HG03095 (cell line): ENCODE results near the gene CRLF3.
"Not testable (repeated sequence)": the region's sequence is repeated elsewhere in the genome, so short reads cannot be mapped to it uniquely, and the experiment has no call there.

Experiments used
- ATAC-seq: cut with Tn5 transposase; IDR thresholded peaks from one replicate; pipeline ENCODE4 v1.9.1; 2021; ENCODE audit warnings: moderate library complexity; ENCODE audit not compliant: unreplicated experiment

The CRLF3 gene

DNA sequence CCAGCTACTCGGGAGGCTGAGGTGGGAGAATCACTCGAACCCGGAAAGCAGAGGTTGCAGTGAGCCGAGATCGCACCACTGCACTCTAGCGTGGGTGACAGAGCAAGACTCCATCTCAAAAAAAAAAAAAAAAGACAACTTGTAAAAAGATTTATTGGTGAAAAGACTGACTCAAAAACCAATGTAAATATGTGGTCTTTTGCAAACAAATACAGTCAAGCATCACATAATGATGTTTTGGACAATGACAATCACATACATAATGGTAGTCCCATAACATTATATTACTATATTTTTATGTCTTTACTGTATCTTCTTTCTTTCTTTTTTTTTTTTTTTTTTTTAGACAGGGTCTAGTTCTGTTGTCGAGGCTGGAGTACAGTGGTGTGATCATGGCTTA lies 8.3 kb downstream of the CRLF3 start:
- ATAC-seq: no peak

DNA sequence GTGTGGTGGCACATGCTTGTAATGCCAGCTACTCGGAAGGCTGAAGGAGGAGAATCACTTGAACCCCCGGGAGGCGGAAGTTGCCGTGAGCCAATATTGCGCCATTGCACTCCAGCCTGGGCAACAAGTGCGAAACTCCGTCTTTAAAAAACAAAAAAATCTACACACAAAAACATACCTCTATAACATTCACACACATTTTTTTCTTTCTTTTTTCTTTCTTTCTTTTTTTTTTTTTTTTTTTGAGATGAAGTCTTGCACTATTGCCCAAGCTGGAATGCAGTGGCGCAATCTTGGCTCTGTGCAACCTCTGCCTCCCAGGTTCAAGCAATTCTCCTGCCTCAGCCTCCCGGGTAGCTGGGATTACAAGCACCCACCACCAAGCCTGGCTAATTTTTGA lies 9.6 kb downstream of the CRLF3 start:
- ATAC-seq: not testable (repeated sequence)

DNA sequence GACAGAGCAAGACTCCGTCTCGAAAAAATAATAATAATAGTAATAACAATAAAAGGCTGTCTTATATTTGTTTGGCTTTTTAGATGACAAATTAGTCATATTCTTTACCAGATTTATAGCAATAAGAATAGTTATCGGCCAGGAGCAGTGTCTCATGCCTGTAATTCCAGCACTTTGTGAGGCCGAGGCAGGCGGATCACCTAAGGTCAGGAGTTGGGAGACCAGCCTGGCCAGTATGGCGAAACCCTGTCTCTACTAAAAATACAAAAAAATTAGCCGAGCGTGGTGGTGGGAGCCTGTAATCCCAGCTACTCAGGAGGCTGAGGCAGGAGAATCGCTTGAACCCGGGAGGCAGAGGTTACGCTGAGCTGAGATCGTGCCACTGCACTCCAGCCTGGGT lies 10.3 kb downstream of the CRLF3 start:
- not testable (repeated sequence) for ATAC-seq

DNA sequence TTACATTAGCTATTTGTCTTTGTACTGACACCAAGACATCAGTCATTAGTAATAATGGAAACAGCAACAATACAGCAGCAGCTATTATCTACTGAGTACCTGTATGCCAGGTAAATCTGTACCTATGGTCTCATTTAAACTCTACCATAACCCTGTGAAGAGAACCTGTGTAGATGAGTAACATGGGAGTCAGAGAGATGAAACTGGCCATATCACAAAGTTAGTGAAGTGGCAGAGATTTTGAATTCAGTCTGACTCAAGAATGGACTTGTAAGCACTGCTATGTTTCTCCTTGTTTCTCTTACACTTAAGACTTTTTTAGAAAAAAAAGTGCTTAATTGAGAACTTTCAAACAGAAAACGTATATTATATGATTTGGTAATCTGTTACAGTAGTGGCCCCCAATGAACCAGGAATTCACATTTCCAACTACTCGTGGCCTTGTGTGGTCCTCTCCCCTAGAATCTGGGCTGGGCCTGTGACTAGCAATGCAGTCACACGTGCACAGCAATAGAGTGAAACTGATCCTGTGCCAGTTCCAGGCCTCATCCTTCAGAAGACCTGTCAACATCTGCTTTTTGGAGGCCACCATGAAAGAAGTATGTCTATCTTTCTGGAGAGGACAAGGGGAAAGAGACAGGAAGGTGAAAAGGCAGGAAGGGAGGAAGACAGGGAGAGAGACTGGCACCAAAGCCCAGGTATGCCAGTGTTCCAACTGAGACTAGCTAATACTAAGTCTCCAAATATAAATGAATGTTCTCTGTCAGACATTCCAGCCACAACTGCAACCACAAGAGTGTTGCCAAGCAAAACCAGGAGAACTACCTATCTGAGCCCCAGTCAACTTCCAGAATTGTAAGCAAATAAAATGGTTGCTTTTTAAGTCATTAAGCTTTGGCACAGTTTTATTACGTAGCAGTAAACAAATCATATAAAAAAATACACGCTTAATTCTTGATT lies 12.0 kb downstream of the CRLF3 start:
- no peak for ATAC-seq

DNA sequence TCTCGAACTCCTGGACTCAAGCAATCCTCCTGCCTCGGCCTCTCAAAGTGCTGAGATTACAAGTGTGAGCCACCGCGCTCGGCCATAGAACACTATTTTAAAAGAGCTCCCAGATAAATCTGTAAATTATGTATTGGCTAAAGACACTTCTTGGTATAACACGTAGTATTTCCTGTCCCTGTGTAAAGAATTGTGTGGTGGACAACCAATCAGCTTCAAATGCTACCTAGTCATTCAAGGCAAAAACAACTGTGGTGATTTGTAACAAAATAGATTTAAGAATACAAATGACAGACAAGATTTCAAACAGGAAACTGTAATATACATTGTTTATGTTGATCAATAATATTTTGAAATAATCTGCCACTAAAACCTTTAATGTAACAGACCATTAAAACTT lies 14.6 kb downstream of the CRLF3 start:
- ATAC-seq: no peak

DNA sequence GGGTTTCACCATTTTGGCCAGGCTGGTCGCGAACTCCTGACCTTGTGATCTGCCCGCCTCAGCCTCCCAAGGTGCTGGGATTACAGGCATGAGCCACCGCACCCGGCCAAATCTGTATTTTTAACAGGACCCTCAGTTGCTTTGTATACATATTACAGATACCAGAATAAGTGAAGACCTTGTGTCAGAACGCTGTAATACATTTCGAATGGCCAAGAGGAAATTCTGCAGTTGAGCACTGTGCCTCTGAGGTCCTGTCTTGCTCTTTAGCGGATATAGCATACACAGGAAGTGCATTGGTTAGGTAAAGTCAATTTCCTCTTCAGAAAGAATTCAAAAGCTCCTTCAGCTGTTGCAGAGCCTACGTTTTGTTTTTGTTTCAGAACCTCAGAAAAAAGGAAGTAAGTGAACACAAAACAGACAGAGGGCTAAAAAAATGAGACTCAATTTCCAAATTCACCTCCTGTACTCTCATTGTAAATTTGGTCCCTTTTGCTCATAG lies 15.7 kb downstream of the CRLF3 start:
- ATAC-seq: peak; percentile 79

DNA sequence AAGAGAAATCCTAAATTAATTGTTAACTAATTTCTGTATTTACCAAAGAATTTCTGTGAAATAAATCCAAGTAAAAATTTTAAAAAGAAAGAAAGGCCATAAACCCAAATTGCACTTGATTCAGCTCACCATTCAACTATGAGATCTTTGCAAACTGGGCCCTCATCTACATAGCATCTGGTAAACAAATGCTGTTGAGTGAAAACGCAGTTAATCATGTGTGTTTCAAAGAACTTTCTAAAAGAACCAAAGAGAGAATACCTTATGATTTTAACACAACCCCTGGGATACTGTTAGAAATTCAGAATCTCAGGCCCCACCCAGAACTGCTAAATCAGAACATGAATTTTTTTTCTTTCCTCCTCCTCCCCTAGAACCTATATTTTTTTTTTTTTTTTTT lies 16.6 kb downstream of the CRLF3 start:
- no peak for ATAC-seq

DNA sequence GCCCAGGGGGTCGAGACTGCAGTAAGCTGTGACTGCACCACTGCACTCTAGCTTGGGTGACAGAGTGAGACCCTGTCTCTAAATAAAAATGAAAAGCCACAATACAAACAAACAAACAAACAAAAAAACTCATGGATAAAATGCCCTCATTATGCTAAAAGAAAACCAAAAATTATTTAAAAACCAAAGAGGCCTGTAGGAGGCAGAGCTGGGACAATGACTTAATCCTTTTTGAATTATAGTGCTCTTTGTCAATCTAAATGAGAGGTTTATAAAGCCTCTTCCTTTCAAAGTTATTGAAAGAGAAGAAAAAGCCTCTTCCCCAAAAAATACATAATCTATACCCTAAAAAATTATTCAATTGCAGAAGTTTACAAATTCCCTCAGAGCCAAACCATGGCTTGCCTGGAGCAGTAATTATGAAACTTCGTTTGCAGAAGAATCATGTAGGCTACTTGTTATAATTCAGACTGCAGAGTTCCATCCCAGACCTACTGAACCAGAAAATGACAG lies 18.5 kb downstream of the CRLF3 start:
- ATAC-seq: no peak

DNA sequence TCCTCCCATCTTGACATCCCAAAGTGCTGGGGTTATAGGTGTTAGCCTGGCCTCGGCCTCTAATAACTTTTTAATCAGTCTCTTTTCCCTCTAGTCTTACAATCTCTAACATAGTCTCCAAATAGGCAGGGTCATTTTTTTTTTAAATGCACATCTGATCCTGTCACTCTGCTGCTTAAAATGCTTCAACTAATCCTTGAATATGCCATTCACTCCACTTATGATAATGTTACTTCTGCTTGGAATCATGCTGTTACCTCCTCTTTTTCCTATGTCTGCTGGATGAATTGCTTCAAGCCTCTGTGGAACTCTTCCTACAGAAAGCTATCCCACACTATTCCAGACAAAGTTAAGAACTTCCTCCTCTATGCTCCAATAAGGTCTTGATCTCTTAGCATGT lies 22.8 kb downstream of the CRLF3 start:
- no peak for ATAC-seq

DNA sequence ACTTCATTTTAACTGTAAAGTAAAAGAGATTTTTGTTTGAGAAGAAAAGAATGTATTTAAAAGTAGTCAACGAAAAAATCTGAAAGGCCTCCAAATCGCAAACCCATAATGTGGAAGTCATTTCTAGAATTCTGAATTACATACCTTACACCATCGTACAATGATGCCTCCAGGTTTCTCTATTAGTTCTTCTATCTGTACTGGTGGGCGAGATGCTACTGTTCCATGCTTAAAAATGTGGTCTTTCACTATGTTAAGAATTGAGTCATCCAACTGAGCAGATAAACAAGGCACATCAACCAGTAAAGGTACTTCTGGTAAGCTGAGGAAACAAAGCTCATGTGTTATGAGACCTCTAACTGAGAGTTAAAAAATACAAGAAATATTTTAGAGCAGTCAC lies 28.5 kb downstream of the CRLF3 start:
- no peak for ATAC-seq

DNA sequence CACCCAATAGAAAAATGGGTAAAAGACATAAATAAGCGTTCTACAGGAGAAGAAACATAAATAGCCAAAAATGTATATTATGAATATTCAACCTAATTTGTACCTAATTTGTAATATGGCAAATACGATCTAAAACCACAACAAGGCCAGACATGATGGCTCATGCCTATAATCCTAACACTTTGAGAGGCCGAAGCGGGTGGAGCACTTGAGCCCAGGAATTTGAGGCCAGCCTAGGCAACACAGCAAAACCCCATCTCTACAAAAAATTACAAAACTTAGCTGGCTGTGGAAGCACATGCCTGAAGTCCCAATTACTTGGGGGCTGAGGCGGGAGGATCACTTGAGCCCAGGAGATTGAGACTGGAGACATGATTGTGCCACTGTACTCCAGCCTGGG lies 30.1 kb downstream of the CRLF3 start:
- ATAC-seq: no peak

DNA sequence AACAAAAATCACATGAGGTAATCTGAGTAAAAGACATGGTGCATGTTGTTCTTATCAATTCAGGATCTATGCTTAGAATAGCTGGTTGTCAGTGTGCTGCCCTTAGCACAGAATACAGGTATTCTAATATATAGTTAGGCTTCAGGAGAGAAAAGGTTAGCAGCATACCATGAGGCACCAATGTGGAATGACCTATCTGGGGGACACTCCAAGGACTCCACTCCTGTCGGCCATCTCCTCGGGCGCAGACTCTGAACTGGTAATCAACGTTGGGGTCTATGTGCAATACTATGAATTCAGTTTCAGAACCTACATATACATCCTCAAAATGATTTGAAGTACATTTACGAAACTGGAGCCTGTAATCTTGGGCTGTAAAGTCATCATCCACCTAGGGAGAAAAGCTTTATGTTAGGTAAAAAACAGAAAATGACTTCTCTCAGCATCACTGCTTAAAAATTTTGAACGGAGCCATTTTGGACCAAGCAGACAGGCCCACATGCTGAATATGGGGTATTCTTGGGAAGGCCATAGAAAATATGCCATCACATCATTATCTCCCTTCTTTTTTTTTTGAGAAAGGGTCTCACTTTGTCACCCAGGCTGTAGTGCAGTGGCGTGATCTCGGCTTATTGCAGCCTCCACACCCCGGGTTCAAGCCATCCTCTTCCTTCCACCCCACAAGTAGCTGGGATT lies 31.1 kb downstream of the CRLF3 start:
- no peak for ATAC-seq

DNA sequence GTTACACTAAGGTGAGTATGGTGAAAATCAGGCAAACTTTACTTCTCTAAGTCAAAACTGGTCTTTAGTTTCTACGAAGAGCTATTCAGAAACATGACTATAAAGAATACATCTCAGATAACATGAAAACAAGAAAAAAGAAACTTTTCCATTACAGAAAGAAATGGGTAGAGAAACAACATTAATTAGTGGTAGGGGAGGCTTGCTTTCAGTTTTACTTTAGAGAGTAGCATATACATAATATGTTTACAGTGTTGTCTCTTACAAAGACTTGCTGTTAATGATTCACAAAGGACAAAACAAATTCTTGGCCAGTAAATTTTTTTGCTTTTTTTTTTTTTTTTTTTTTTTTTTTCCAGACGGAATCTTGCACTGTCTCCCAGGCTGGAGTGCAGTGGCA lies 34.2 kb downstream of the CRLF3 start:
- no peak for ATAC-seq

DNA sequence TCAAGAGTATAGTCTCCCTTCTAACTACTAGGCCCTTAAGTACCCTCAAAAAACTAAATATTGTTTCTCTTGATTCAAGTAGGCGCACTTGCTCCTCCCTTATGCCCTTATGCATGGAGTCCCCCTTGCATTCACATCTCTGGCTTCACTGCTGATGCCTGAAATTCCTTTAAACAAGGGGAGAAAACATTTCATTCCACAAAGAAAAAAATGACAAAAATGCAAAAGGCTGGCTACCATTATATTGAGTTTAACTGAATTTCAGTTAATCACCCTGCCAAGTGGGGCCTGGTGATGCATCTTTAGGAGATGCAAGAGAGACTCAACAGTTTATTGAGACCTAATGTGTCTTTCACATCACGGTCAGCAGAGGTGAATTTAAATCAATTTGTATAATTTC lies 35.6 kb downstream of the CRLF3 start:
- ATAC-seq: no peak

DNA sequence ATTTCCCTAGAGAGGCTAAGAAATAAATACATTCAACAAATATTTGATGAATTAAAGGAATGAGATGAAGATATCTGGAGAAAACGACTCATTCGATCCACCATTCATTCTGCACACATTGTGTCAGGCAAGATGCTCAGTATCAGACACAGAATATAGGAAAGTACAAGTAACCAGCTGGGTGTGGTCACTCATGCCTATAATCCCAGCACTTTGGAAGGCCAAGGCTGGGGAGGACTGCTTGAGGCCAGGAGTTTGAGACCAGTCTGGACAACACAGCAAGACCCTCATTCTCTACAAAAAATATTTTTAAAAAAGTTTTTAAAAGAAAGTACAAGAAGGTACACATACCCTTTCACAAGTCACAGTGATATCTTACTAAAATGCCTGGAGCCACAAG lies 42.3 kb downstream of the CRLF3 start:
- no peak for ATAC-seq

DNA sequence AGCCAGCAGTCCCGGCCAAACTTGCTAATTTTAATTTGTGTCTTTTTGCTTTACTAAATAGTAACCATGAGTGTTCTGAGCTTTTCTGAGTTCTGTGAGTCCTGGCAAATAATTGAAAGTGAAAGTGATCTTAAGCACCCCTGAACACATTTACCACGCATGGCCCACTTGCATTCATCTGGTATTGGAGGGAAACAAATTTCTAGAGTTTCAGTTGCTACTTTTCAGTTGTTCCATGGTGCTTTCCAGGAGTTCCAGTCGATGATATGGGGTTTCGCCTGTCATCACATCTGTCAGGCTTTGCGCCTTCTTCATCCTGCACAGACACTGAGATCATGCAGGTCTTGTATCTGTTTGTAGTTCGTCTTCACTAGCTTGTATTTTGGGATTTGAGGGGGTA lies 44.1 kb downstream of the CRLF3 start:
- ATAC-seq: no peak

DNA sequence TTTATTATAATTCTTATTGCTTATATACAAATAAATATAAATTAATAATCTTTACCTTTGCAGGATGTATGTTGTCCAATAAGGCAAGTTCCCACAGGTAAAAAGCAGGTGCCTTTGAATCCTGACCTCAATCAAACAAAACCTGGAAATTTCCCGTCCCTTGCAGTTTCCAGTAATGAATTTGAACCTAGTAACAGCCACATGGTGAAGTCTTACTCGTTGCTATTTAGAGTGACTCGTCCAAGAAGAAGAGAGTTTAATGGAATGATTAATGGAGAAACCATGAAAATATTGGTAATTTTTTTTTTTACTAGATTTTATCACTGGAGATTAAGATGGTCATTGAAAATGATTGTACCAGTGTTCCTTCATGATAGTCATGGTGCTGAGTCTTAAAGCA lies 55.7 kb downstream of the CRLF3 start:
- ATAC-seq: not testable (repeated sequence)

DNA sequence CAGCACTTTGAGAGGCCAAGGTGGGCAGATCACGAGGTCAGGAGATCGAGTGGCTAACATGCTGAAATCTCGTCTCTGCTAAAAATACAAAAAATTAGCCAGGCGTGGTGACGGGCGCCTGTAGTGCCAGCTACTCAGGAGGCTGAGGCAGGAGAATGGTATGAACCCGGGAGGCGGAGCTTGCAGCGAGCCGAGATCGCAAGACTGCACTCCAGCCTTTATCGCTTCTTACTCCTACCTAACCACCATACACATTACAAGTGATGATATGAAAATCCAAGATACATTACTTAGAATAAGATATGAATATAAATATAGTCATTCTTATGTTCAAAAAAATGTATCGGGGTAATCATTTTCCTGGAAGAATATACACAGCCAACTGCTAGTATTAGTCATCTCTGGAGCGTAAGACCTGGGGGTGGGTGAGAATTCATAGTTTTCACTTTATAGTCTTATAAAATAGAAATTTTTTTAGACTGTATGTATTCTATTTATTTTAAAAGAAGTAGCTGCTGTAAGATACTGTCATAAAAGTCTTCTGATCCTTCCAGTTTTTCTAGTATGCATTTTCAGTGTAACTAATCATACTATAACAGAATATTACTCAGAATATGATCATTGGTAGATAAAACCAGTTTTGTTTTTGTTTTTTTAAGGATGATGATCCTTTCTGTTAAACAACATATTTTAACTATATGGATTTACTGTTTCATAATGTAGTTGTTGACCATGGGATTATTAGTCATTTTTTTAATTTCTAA lies 56.7 kb downstream of the CRLF3 start:
- ATAC-seq: not testable (repeated sequence)

DNA sequence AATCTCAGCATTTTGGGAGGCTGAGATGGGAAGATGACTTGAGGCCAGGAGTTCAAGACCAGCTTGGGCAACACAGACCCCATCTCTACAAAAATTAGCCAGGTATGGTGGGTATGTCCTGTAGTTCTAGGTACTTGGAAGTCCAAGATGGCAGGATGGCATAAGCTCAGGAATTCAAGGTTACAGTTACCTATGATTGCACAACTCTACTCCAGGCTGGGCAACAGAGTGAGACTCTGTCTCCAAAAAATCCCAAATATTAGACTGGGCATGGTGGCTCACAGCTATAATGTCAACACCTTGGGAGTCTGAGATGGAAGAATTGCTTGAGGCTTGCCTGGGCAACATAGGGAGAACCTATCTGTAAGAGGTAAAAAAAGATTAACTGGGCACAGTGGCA lies 63.4 kb downstream of the CRLF3 start:
- ATAC-seq: no peak

DNA sequence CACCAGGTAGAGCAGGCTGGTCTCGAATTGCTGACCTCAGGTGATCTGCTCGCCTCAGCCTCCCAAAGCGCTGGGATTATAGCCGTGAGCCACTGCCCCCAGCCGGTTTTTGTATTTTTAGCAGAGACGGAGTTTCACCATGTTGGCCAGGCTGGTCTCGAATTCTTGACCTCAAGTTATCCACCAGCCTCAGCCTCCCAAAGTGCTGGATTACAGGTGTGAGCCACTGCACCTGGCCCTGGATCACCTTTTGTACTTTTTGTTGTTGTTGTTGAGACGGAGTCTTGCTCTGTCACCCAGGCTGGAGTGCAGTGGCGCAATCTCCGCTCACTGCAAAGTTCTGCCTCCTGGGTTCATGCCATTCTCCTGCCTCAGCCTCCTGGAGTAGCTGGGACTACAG lies 71.2 kb downstream of the CRLF3 start:
- ATAC-seq: not testable (repeated sequence)

DNA sequence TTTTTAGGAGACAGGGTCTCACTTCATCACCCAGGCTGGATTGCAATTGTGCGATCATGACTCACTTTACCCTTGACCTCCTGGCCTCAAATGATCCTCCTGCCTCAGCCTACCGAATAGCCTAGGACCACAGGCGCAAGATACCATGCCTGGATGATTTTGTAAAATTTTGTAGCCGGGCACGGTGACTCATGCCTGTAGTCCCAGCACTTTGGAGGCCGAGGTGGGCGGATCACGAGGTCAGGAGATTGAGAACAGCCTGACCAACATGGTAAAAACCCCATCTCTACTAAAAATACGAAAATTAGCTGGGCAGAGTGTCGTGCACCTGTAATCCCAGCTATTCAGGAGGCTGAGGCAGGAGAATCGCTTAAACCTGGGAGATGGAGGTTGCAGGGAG lies 73.5 kb downstream of the CRLF3 start:
- ATAC-seq: not testable (repeated sequence)
